Astrocyte (in vitro differentiated cells and primary cell): ENCODE data around the gene SLITRK3.

Source experiments
- CTCF ChIP-seq: IDR thresholded peaks from 2 replicates; pipeline ENCODE4 v1.5.1; 2011; ENCODE audit warnings: low read depth, mild to moderate bottlenecking, inconsistent platforms, low read length, moderate library complexity; ENCODE audit not compliant: insufficient read depth
- EZH2 ChIP-seq: IDR thresholded peaks from 2 replicates; pipeline ENCODE4 v1.6.1; 2012; ENCODE audit warnings: mild to moderate bottlenecking, low read length, inconsistent platforms; ENCODE audit not compliant: insufficient read depth

DNA sequence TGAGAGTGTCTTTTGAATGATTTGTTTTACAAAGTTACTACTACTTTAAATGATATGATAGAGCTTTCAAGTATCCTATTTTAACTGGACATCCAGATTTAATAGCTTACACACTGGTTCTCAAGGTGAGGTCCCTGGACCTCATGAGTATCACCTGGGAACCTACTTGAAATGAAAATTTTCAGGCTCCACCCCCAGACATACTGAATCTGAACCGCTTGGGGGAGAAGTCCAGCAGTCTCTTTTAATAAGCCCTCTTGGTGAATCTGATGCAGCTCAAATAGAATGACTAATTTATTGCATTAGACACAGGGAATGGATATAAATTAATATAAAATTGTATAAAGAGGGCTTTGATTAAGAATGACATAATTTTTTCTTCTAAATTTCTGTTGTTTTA lies 29.4 kb upstream of the SLITRK3 start:
- TF ChIP-seq CTCF = no peak
- no peak for TF ChIP-seq EZH2
